GM18508 (cell line): Measurements from ENCODE around the gene FA2H.
A peak's percentile ranks its signal among the peaks of the same experiment; 100 is the strongest.
"Not testable (repeated sequence)": the region's sequence is repeated elsewhere in the genome, so short reads cannot be mapped to it uniquely, and the experiment has no call there.

Experiments
- ATAC-seq: cut with Tn5 transposase; IDR thresholded peaks from one replicate; pipeline ENCODE4 v1.9.1; 2021; ENCODE audit warnings: moderate number of reproducible peaks; ENCODE audit not compliant: insufficient read depth, unreplicated experiment

Gene FA2H

GRCh38 chr16:74729783-74730683 lies 44.6 kb downstream of the FA2H start:
- ATAC-seq = no peak

GRCh38 chr16:74727903-74728302 lies 46.7 kb downstream of the FA2H start:
- no peak for ATAC-seq

- ATAC-seq = no peak
Measured at GRCh38 chr16:74726716-74727115, 47.9 kb downstream of the FA2H start.

GRCh38 chr16:74725651-74726455 lies 48.8 kb downstream of the FA2H start:
- no peak for ATAC-seq

- ATAC-seq = no peak
Measured at GRCh38 chr16:74724820-74725549, 49.6 kb downstream of the FA2H start.

DNA sequence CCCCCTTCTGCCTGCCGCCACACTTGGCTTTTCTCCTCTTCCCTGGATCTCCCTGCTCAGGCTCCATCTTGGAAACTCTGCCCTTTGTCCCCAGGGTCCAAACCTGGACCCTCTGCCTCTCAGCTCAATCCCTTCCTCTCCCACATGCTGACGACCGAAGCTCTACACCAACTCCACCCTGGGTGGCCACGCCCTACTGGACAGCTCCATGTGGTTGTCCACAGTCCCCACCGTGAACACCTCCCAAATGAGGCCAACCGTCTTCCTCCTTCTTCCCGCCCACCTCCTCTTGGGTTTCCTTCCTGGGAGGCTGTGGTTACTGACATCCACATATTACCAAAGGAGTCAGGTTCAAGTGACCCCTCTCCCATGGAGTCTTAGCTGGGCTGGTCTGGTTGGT lies 51.4 kb downstream of the FA2H start:
- ATAC-seq = no peak

GRCh38 chr16:74722156-74722555 lies 52.5 kb downstream of the FA2H start:
- not testable (repeated sequence) for ATAC-seq

- ATAC-seq = no peak
Measured at GRCh38 chr16:74721716-74722115, 52.9 kb downstream of the FA2H start.

DNA sequence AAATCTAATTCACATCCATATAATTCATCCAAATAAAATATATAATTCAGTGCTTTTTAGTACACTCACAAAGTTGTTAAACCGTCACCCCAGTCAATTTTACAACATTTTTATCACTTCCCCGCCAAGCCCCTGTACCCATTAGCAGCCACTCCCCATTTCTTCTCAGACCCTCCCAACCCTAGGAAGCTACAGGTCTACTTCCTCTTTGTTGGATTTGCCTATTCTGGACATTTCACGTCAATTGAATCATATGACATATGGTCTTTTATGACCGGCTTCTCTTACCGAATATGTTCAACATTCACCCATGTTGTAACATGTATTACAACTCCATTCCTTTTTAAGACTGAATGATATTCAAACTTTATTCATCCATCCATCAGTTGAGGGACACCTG lies 54.0 kb downstream of the FA2H start:
- no peak for ATAC-seq

- ATAC-seq = no peak
Measured at GRCh38 chr16:74718741-74719610, 55.6 kb downstream of the FA2H start.

GRCh38 chr16:74718140-74718539 lies 56.5 kb downstream of the FA2H start:
- ATAC-seq = no peak

DNA sequence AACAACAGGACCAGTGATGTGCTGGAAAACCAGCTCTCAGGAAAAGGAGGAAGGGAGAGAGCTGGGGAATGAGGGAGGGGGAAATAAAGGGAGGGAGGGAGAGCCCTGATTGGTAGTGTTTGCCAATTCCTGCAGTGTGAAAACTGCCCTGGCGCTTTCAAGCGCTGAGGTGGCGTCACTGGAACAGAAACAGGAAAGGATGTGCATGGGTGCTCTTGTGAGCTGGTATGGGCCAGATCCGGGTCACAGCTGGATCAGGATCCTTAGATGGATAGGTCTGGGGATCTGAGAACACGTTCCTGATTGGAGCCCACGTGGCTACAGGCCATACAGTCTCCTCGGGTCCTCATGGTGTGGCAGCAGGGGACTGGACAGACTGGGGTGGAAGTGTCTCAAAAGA lies 57.3 kb downstream of the FA2H start:
- ATAC-seq = no peak

GRCh38 chr16:74716355-74716754 lies 58.3 kb downstream of the FA2H start:
- no peak for ATAC-seq

DNA sequence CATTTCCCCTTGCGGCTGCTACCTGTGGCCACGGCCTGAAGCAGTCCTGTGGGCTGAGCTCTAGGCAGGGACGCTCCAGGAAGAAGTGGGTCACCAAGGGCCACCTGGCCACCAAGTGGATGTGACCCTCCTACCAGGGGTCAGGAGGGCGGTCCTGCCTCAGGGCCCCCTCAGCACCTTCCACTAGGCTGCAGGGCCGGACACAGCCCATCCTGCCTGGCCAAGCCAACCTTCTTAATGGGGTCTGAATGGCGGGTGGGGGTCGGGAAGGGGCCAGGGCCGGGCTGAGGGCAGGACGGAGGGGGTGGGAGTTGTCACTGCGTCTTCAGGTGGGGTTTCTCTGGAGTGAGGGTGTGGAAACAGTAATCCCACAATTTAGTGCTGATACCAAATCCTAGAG lies 60.7 kb downstream of the FA2H start:
- ATAC-seq = no peak

GRCh38 chr16:74713325-74713724 lies 61.3 kb downstream of the FA2H start:
- ATAC-seq = no peak

DNA sequence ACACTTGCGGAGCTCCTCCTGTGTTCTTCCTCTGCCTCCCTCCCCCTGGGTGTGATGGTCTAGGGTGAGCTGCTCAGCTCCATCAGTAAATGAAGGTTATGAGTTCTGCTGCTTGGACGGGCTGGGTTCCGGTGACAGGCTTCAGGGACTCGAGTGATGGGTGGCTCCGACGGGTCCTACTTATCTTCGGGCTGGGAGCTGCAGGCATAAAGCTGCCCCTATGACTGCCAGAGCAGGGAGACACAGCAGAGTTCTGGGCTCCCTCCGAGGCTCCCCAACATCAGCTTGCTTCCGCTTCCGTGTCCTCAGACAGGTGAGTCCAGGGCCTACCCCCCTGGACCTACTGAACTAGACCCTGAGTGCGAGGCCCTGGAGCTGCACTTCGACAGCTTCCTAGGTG lies 62.7 kb downstream of the FA2H start:
- no peak for ATAC-seq

GRCh38 chr16:74710401-74710800 lies 64.2 kb downstream of the FA2H start:
- no peak for ATAC-seq

- ATAC-seq = peak; percentile 80
Measured at GRCh38 chr16:74709441-74709877, 65.2 kb downstream of the FA2H start.

DNA sequence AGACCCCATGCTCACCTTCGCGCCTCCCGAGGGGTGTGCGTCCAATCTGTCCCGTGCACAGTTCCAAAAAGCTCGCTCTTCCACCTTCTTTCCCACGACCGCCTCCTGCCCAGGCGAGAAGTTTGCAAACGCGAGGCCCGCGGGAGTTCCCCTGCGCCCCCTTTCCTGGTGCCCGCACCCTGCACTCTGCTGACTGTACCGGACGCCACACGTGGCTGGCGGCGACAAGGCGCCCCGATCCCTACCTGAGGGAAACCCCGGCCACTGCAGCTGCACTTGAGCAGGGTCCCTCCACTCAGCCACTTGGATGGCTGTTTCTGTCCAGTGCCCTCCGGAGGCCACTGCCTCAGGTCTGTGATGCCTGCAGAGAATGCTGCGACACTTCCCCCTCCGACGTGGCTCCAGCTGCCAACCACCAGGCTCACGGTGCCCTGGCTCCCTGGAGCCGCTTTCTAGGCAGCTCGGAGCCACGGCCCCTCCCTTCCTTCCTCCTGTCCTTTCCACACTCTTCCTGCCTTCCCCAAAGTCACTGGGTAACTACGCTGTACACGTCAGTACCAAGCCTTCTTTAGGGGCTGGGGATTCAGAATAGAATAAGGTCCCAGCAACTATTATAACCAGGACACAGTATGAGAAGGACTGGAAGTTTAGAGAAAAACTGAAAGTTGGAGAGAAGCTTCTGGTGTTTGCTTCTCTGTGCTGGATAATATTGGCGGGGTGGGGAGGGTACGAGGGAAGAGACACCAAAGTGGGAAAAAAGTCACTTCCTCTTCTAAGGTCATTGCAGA lies 74.0 kb downstream of the FA2H start, which contains the start of gene MLKL:
Gene MLKL (minus strand): TSS at position 425 of the 788 bp plus-strand sequence. CDS start 5,105 bp downstream, outside the sequence.
- ATAC-seq = peak; percentile 21
